ENCODE measurements around the gene ABHD16A.

Gene ABHD16A

GRCh38 chr6:31686483-31686882, 16.6 kb downstream of the ABHD16A start:
- Histone ChIP-seq H3K36me3 (ENCODE audit: control insufficient read depth, insufficient read depth, low read length) (peaks cover 53% of the 10 kb centered on the region), H3K4me3 (ENCODE audit: extremely low read depth, insufficient read depth, low read length, poor library complexity, severe bottlenecking) (no peak overlapping the region)

GRCh38 chr6:31683591-31683990, 19.5 kb downstream of the ABHD16A start:
- peaks cover 10% of the 10 kb centered on the region for H3K4me1 ChIP-seq (ENCODE audit: control insufficient read depth, insufficient read depth, low read length, poor library complexity, severe bottlenecking)
- H3K4me3 ChIP-seq (ENCODE audit: extremely low read depth, insufficient read depth, low read length, poor library complexity, severe bottlenecking) = no peak overlapping the region
- no peaks in the 10 kb centered on the region for H3K9me3 ChIP-seq (ENCODE audit: control insufficient read depth, low read length)
- 83 to 92% methylated on average over 8 to 12 of the region's 13 CpGs for WGBS, 2 experiments (ENCODE audit: insufficient coverage in 2 of 2)
- H3K36me3 ChIP-seq (ENCODE audit: control insufficient read depth, insufficient read depth, low read length) = peaks cover 32% of the 10 kb centered on the region
- H3K27ac ChIP-seq (ENCODE audit: low read depth, low read length, severe bottlenecking) = no peak overlapping the region

More at GRCh38 chr6:31686483-31686882, 16.6 kb downstream of the ABHD16A start:
- H3K4me1 ChIP-seq (ENCODE audit: control insufficient read depth, insufficient read depth, low read length, poor library complexity, severe bottlenecking) = peaks cover 11% of the 10 kb centered on the region
- 90 to 95% methylated on average over 2 to 4 of the region's 5 CpGs for WGBS, 2 experiments (ENCODE audit: insufficient coverage in 2 of 2)
- no peaks in the 10 kb centered on the region for H3K9me3 ChIP-seq (ENCODE audit: control insufficient read depth, low read length)
- H3K27ac ChIP-seq (ENCODE audit: low read depth, low read length, severe bottlenecking) = no peak overlapping the region

- peaks cover 10% of the 10 kb centered on the region for H3K4me1 ChIP-seq (ENCODE audit: control insufficient read depth, insufficient read depth, low read length, poor library complexity, severe bottlenecking)
- peaks cover 8% of the 10 kb centered on the region for H3K36me3 ChIP-seq (ENCODE audit: control insufficient read depth, insufficient read depth, low read length)
- no peaks in the 10 kb centered on the region for H3K9me3 ChIP-seq (ENCODE audit: control insufficient read depth, low read length)
- peak overlapping the region; percentile 13 for H3K27ac ChIP-seq (ENCODE audit: low read depth, low read length, severe bottlenecking)
- peak overlapping the region; percentile 35 for H3K4me3 ChIP-seq (ENCODE audit: extremely low read depth, insufficient read depth, low read length, poor library complexity, severe bottlenecking)
- 3 to 7% methylated on average over 28 to 32 of the region's 40 CpGs for WGBS, 2 experiments (ENCODE audit: insufficient coverage in 2 of 2)
Observed at GRCh38 chr6:31681135-31681671, 21.9 kb downstream of the ABHD16A start.

- Histone ChIP-seq H3K4me1 (ENCODE audit: control insufficient read depth, insufficient read depth, low read length, poor library complexity, severe bottlenecking) (peaks cover 10% of the 10 kb centered on the region), H3K4me3 (ENCODE audit: extremely low read depth, insufficient read depth, low read length, poor library complexity, severe bottlenecking) (peak within 1 kb of the TSS; percentile 35), H3K9me3 (ENCODE audit: control insufficient read depth, low read length) (no peaks in the 10 kb centered on the region), H3K36me3 (ENCODE audit: control insufficient read depth, insufficient read depth, low read length) (peaks cover under 1% of the 10 kb centered on the region), H3K27ac (ENCODE audit: low read depth, low read length, severe bottlenecking) (peak within 1 kb of the TSS; percentile 13)
- 6 to 8% methylated on average over 15 to 16 of the region's 17 CpGs for WGBS, 2 experiments (ENCODE audit: insufficient coverage in 2 of 2)
Observed at GRCh38 chr6:31680226-31681134, 22.6 kb downstream of the ABHD16A start, which contains the start of gene LY6G5C. LY6G5C (minus strand) TSS chr6:31681067; CDS start chr6:31680373, 694 bp downstream.

- Histone ChIP-seq H3K27ac (ENCODE audit: low read depth, low read length, severe bottlenecking) (no peak overlapping the region), H3K9me3 (ENCODE audit: control insufficient read depth, low read length) (no peaks in the 10 kb centered on the region), H3K4me3 (ENCODE audit: extremely low read depth, insufficient read depth, low read length, poor library complexity, severe bottlenecking) (no peak overlapping the region), H3K36me3 (ENCODE audit: control insufficient read depth, insufficient read depth, low read length) (peaks cover 12% of the 10 kb centered on the region), H3K4me1 (ENCODE audit: control insufficient read depth, insufficient read depth, low read length, poor library complexity, severe bottlenecking) (peaks cover 9% of the 10 kb centered on the region)
- WGBS, 2 experiments (ENCODE audit: insufficient coverage in 2 of 2) = 81 to 88% methylated on average over 7 to 8 of the region's 8 CpGs
Observed at GRCh38 chr6:31677955-31678354, 25.2 kb downstream of the ABHD16A start.

GRCh38 chr6:31676904-31677303, 26.2 kb downstream of the ABHD16A start:
- WGBS, 2 experiments (ENCODE audit: insufficient coverage in 2 of 2) = 88 to 100% methylated on average over 2 to 4 of the region's 6 CpGs
- no peak overlapping the region for H3K27ac ChIP-seq (ENCODE audit: low read depth, low read length, severe bottlenecking)
- H3K4me1 ChIP-seq (ENCODE audit: control insufficient read depth, insufficient read depth, low read length, poor library complexity, severe bottlenecking) = peaks cover 5% of the 10 kb centered on the region
- no peaks in the 10 kb centered on the region for H3K9me3 ChIP-seq (ENCODE audit: control insufficient read depth, low read length)
- H3K4me3 ChIP-seq (ENCODE audit: extremely low read depth, insufficient read depth, low read length, poor library complexity, severe bottlenecking) = no peak overlapping the region
- peaks cover 21% of the 10 kb centered on the region for H3K36me3 ChIP-seq (ENCODE audit: control insufficient read depth, insufficient read depth, low read length)

GRCh38 chr6:31676322-31676903, 26.7 kb downstream of the ABHD16A start:
- 83 to 100% methylated on average over 2 to 4 of the region's 4 CpGs for WGBS, 2 experiments (ENCODE audit: insufficient coverage in 2 of 2)
- Histone ChIP-seq H3K36me3 (ENCODE audit: control insufficient read depth, insufficient read depth, low read length) (peaks cover 26% of the 10 kb centered on the region), H3K27ac (ENCODE audit: low read depth, low read length, severe bottlenecking) (no peak overlapping the region), H3K4me1 (ENCODE audit: control insufficient read depth, insufficient read depth, low read length, poor library complexity, severe bottlenecking) (peaks cover 5% of the 10 kb centered on the region), H3K4me3 (ENCODE audit: extremely low read depth, insufficient read depth, low read length, poor library complexity, severe bottlenecking) (no peak overlapping the region), H3K9me3 (ENCODE audit: control insufficient read depth, low read length) (no peaks in the 10 kb centered on the region)

- no peak within 1 kb of the TSS for H3K27ac ChIP-seq (ENCODE audit: low read depth, low read length, severe bottlenecking)
- 90 to 100% methylated on average over 2 to 6 of the region's 8 CpGs for WGBS, 2 experiments (ENCODE audit: insufficient coverage in 2 of 2)
- peaks cover 68% of the 10 kb centered on the region for H3K36me3 ChIP-seq (ENCODE audit: control insufficient read depth, insufficient read depth, low read length)
- peaks cover 4% of the 10 kb centered on the region for H3K4me1 ChIP-seq (ENCODE audit: control insufficient read depth, insufficient read depth, low read length, poor library complexity, severe bottlenecking)
- no peaks in the 10 kb centered on the region for H3K9me3 ChIP-seq (ENCODE audit: control insufficient read depth, low read length)
- H3K4me3 ChIP-seq (ENCODE audit: extremely low read depth, insufficient read depth, low read length, poor library complexity, severe bottlenecking) = no peak within 1 kb of the TSS
Observed at GRCh38 chr6:31669676-31670075, 33.4 kb downstream of the ABHD16A start, which contains the start of gene LY6G5B. LY6G5B (plus strand) TSS chr6:31669976; CDS start chr6:31670951, 975 bp downstream.

GRCh38 chr6:31666337-31666965, 36.7 kb downstream of the ABHD16A start:
- H3K36me3 ChIP-seq (ENCODE audit: control insufficient read depth, insufficient read depth, low read length) = peaks cover 67% of the 10 kb centered on the region
- 12 to 15% methylated on average over 13 to 14 of the region's 15 CpGs for WGBS, 2 experiments (ENCODE audit: insufficient coverage in 2 of 2)
- H3K27ac ChIP-seq (ENCODE audit: low read depth, low read length, severe bottlenecking) = peak overlapping the region; percentile 62
- no peaks in the 10 kb centered on the region for H3K9me3 ChIP-seq (ENCODE audit: control insufficient read depth, low read length)
- H3K4me3 ChIP-seq (ENCODE audit: extremely low read depth, insufficient read depth, low read length, poor library complexity, severe bottlenecking) = peak overlapping the region; percentile 79
- H3K4me1 ChIP-seq (ENCODE audit: control insufficient read depth, insufficient read depth, low read length, poor library complexity, severe bottlenecking) = peaks cover 19% of the 10 kb centered on the region

All from mesodermal cell (in vitro differentiated cells).